ENCODE results near the gene PELI2.

Gene PELI2

DNA sequence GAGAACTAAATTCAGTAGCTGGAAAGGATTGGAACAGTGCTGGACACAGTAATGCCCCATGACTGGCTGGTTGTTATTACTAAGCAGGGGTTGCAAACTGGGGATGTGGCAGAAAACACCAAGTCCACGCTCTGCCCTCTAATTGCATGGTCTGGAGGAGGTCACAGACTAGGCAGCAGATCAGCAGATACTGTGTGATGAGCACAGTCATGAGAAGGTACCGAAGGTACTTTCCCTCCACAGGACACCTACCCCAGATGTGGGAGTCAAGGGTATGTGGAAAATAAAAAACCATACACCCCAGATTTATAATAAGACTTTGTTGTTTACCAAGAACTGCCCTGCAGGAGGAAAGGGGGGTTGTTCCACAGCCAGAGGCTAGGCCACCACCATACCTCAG lies 175.3 kb downstream of the PELI2 start:
- H3K27me3 Mint-ChIP-seq, result no peaks in the 10 kb centered on the region
- DNase-seq, result no peak
- no peak overlapping the region for H3K27ac Mint-ChIP-seq
- H3K4me1 Mint-ChIP-seq, result peaks cover 5% of the 10 kb centered on the region
- no peak overlapping the region for H3K4me3 Mint-ChIP-seq
- no peaks in the 10 kb centered on the region for H3K9me3 Mint-ChIP-seq
- ATAC-seq, result peak; percentile 63

DNA sequence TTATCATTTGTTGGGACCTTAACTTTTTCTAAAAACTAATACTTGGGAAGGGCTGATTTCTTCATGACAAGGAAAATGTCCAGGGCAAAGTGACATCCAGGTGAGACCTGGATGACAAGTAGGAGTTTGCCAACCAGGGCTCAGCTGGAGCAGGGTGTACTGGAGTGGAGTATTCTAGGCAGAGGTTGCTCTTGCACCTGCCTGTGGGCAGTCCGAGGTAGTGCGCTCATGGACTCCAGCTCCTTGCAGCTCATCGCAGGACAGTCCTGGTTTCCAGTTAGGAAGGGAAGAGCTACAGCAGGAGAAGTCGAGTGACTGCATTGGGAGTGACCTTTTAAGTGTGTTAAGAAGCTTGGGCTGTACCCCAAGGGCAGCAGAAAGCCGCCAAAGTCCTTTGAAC lies 175.9 kb downstream of the PELI2 start:
- Mint-ChIP-seq H3K4me3 (no peak overlapping the region), H3K9me3 (no peaks in the 10 kb centered on the region)
- ATAC-seq, result peak; percentile 65

DNA sequence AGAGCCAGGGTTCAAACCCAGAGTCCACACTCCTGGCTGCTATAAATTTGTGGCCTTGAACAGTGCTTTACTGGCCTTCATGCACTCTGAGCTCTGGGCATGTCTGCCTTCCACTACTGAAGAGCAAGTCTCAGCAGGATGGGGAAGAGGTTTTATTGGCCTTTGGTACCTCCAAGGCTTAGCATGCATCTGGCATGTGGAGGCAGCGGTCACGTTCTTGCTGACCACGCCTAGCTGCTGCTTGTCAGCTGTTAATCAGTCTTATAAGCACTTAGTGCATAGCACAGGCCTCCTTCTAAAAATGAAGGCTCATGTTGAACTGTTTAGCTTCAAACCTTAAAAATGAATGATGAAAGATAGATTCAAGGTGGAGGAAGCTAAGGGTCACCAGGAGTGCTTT lies 177.5 kb downstream of the PELI2 start:
- Mint-ChIP-seq H3K27me3 (no peaks in the 10 kb centered on the region), H3K9me3 (no peaks in the 10 kb centered on the region), H3K27ac (no peak overlapping the region), H3K4me1 (peaks cover 5% of the 10 kb centered on the region), H3K4me3 (no peak overlapping the region)
- DNase-seq, result no peak
- no peak for ATAC-seq

More for the DNA sequence above, 175.9 kb downstream of the PELI2 start:
- no peak for DNase-seq
- H3K4me1 Mint-ChIP-seq, result peaks cover 5% of the 10 kb centered on the region
- no peaks in the 10 kb centered on the region for H3K27me3 Mint-ChIP-seq
- no peak overlapping the region for H3K27ac Mint-ChIP-seq

DNA sequence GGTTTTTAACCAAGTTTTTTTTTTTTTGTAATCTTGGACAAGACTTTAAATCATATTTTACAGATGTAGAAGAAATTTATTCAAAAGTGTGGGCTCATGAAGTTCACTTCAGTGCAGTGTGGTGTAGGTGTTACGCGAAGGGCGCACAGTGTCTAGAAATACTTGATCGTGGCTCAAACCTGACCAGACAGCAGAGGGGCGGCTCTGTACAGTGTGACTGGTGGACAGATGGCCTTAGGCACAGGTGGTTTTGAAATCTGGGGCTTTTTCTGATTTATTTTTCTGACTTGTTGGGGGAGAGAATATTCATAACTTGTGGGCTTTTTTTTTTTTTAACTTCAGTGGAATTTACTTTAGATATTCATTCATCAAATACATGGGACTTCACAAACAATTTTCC lies 179.2 kb downstream of the PELI2 start:
- DNase-seq (no peak), ATAC-seq (no peak)
- peaks cover 5% of the 10 kb centered on the region for H3K4me1 Mint-ChIP-seq
- H3K27me3 Mint-ChIP-seq, result no peaks in the 10 kb centered on the region
- H3K9me3 Mint-ChIP-seq, result no peaks in the 10 kb centered on the region
- no peak overlapping the region for H3K27ac Mint-ChIP-seq
- H3K4me3 Mint-ChIP-seq, result no peak overlapping the region

DNA sequence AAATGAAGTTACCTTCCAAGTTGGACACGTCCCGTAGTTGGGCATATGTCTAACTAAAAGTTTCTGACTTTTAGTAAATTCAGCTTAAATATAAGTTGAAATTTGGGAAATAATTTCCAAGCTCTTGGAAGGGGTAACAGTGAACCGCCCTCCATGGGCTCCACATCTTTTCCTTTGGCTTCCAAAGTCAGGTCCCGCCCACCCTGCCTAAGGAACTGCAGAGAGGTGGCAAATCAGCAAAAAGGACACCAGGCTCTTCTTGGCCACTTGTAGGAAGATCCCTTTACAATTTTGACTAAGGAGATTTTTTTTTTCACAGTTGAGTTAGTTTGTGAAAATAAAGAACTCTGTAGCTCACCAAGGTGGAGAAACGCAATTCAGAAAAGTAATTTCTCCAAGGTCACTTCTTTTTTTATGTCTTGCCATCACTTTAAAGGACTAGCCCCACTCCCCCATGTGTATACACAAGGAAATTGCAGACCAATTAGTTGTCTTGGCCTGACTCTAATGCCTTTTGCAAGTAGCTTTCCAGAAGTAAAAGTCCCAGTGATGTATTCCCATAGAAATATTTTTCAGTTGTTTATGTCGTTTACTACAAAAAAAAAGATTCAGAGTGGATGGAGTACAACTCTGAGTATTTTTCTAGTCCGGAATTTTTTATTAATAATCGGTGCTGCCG lies 181.2 kb downstream of the PELI2 start:
- Mint-ChIP-seq H3K9me3 (no peaks in the 10 kb centered on the region), H3K27me3 (no peaks in the 10 kb centered on the region), H3K4me3 (no peak overlapping the region), H3K4me1 (no peaks in the 10 kb centered on the region), H3K27ac (no peak overlapping the region)
- no peak for DNase-seq
- ATAC-seq, result no peak

DNA sequence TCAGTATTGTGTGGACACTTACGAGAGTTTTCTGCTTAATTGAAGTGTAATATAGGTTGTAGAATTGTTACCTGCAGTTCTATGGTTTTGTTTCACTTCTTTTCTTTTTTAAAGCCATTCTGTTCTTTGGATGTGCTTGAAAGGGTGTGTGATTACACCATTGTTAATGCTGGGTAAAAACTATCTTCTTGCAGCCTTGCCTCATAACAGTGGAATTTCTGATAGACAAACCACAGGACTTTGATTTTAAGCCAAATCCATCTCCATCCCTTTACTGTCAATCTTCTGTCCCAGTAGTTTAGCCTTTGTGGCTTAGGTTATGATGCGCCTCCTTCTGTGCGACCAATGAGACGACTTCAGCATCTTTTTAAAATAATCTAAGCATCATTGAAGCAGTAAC lies 182.3 kb downstream of the PELI2 start:
- no peaks in the 10 kb centered on the region for H3K27me3 Mint-ChIP-seq
- H3K4me1 Mint-ChIP-seq, result no peaks in the 10 kb centered on the region
- no peak overlapping the region for H3K27ac Mint-ChIP-seq
- DNase-seq (no peak), ATAC-seq (no peak)
- no peak overlapping the region for H3K4me3 Mint-ChIP-seq
- no peaks in the 10 kb centered on the region for H3K9me3 Mint-ChIP-seq

DNA sequence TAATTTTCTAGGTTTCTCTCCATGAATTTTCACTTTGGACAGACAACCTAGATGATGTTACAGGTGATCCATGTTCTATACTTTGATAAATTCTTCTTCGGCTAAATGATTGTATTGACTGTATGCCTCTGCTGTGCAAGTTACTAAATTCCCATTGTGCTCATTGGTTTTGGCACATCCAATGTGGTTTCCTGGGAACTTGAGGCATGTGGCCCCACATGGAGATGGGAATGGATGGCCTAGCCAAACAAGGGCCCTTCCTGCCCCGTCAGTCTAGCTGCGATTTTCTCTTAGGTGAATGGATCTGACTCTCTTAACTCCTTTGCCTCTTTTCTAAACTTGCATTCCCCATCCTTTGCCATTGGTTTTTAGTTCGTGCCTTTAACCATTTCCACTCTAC lies 186.2 kb downstream of the PELI2 start:
- no peak for DNase-seq
- H3K27ac Mint-ChIP-seq, result no peak overlapping the region

DNA sequence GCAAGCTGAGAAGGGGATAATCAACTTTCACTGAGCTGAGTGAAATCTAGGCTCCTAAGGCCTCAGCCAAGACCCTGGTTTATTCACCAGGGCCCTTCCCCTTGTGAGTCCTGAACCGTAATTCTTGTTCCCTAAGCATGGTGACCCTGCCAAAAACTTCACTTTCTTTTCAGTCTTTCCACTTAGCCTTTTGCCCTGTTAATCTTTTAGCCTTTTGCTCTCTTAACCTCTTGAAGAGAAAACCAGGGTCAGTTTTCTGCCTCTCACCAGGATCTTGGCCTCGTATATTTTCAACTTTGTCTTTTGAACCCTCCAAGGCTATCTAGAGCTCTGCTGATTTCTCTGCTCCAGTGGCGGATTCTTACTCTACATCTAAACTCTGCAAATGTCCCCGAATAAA lies 191.0 kb downstream of the PELI2 start:
- no peaks in the 10 kb centered on the region for H3K27me3 Mint-ChIP-seq
- ATAC-seq (no peak), DNase-seq (no peak)
- H3K27ac Mint-ChIP-seq, result no peak overlapping the region
- no peaks in the 10 kb centered on the region for H3K4me1 Mint-ChIP-seq
- no peaks in the 10 kb centered on the region for H3K9me3 Mint-ChIP-seq
- no peak overlapping the region for H3K4me3 Mint-ChIP-seq

More for the DNA sequence above, 186.2 kb downstream of the PELI2 start:
- H3K4me3 Mint-ChIP-seq, result no peak overlapping the region
- no peaks in the 10 kb centered on the region for H3K4me1 Mint-ChIP-seq
- H3K9me3 Mint-ChIP-seq, result no peaks in the 10 kb centered on the region
- H3K27me3 Mint-ChIP-seq, result no peaks in the 10 kb centered on the region
- ATAC-seq, result no peak

DNA sequence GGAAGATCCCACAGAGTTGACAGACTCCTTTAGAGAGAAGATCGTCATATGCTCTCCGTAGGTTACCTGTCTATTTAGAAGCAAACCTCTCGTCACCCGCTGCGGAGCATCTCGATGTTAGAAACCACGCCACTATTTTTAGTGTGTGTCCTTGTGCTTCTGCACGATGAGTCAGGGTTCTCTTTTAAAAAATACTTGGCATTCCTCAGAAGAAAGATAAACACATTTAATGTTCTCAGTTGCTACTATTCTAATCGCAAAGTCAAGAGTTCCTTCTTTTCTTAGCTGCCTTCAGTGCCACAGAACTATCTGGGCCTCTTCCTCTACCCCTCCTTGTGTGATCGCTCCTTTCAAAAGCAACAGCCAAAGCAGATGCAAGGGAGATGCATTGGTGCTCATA lies 192.4 kb downstream of the PELI2 start:
- ATAC-seq (no peak), DNase-seq (no peak)
- H3K4me1 Mint-ChIP-seq, result no peaks in the 10 kb centered on the region
- no peak overlapping the region for H3K4me3 Mint-ChIP-seq
- H3K27ac Mint-ChIP-seq, result no peak overlapping the region
- peaks cover 0 to 5% of the 10 kb centered on the region in 2 donors for H3K9me3 Mint-ChIP-seq
- H3K27me3 Mint-ChIP-seq, result no peaks in the 10 kb centered on the region

DNA sequence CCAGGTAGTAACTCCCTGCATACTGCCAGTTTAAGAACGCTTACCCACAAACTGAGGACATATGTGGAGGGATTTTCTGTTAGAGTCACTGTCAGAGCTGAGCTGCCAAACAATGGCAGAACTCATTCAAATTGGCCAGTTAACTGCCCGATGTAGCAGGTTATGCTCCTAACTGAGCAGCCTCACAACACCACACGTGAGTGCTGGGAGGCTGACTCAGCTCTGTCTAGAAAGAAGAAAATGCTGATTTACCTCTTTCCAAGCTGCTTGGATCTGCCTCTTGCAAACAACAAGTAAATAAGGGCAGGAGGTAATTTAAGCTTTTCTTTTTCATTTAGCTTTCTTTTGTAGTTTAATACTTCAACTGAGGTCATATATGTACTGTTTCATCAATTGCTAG lies 195.6 kb downstream of the PELI2 start:
- DNase-seq, result no peak
- no peak for ATAC-seq
- H3K27me3 Mint-ChIP-seq, result no peaks in the 10 kb centered on the region
- no peaks in the 10 kb centered on the region for H3K4me1 Mint-ChIP-seq
- no peak overlapping the region for H3K4me3 Mint-ChIP-seq
- peaks cover 0 to 9% of the 10 kb centered on the region in 2 donors for H3K9me3 Mint-ChIP-seq
- no peak overlapping the region for H3K27ac Mint-ChIP-seq

DNA sequence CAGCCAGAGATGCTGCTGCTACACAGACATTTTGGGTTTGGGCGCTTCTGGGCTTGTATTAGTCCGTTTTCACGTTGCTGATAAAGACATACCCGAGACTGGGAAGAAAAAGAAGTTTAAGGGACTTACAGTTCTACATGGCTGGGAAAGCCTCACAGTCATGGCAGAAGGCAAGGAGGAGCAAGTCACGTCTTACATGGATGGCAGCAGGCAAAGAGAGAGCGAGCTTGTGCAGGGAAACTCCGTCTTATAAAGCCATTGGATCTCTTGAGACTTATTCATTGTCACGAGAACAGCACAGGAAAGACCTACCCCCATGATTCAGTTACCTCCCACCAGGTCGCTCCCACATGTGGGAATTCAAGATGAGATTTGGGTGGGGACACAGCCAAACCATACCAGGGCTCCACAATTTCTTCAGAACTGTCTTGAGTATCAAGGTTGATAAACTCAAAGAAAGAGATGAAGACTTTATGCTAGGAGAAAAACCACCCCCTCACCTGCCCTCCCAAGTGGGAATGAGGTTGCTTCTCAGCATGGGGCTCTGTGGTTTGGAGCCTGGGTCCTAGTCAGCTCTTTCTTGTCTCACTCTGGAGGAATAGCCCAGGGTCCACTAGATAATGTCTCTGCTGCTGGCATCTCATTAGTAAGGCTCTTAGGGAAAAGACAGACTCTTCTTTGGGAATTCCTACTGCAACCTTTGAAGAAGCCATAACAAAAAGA lies 200.3 kb downstream of the PELI2 start:
- Mint-ChIP-seq H3K4me3 (no peak overlapping the region), H3K9me3 (peaks cover 0 to 9% of the 10 kb centered on the region in 2 donors), H3K27ac (peak overlapping the region in 1 of 2 donors; percentile 74), H3K4me1 (no peaks in the 10 kb centered on the region), H3K27me3 (no peaks in the 10 kb centered on the region)
- ATAC-seq, result no peak
- DNase-seq, result no peak

DNA sequence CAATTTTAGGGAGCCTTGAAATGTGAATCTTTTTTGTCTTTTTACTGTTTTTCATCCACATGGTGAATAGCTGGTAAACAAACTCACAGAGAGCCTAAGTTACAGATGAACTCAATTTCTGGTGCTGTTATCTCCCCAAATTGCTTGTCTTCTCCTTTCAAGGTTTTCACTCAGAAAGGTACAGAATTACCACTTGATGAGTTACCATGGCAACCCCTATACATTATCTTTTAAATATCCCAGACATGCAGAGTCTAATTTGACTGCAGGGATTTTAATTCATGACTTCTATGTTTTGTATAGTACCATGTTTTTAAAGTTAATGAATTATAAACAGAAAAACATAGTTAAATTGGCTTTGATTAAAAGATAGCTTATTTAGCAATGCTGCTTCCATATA lies 203.7 kb downstream of the PELI2 start:
- no peak for DNase-seq
- ATAC-seq, result no peak
- peaks cover 0 to 5% of the 10 kb centered on the region in 2 donors for H3K9me3 Mint-ChIP-seq
- H3K27me3 Mint-ChIP-seq, result no peaks in the 10 kb centered on the region
- no peak overlapping the region for H3K27ac Mint-ChIP-seq
- no peaks in the 10 kb centered on the region for H3K4me1 Mint-ChIP-seq
- no peak overlapping the region for H3K4me3 Mint-ChIP-seq

DNA sequence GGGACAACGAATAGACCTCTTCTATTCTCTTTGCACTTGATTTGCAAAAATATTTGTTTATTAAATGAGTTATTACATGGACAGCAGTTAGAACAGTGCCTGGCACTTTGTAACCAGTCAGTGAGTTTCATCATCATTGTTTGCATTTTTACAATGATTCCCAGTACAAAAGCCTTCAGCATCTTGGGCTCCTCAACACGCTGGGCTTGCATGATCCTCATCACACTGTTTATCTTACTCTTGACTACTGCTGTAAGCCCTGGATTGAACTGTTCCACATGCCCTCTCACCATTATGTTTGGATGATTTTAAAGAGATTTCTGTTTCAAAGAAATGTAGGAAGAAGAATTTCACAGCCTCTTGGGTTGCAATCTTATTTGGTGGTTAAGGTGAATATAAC lies 204.3 kb downstream of the PELI2 start:
- H3K4me1 Mint-ChIP-seq, result no peaks in the 10 kb centered on the region
- H3K4me3 Mint-ChIP-seq, result no peak overlapping the region
- H3K27me3 Mint-ChIP-seq, result no peaks in the 10 kb centered on the region
- no peak overlapping the region for H3K27ac Mint-ChIP-seq
- no peak for ATAC-seq
- peaks cover 0 to 5% of the 10 kb centered on the region in 2 donors for H3K9me3 Mint-ChIP-seq
- no peak for DNase-seq

DNA sequence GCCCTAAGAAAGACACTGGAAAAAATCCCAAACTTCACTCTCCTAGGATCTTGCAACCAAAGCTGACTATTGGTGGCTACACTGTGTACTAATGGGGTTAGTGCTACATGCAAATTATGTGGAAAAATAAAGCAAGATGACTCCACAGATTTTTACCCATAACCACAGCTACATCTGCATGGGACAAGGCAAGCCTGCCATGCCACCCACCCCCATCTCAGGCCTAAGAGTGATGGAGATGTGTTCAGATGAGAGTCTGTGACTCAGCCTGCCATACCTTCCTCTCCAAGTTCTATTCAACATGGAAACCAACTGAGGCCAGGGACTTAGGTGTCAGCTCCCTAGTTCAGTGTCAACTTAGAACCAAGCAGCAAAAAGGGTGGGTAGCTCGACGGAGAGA lies 206.2 kb downstream of the PELI2 start:
- Mint-ChIP-seq H3K27me3 (no peaks in the 10 kb centered on the region), H3K9me3 (no peaks in the 10 kb centered on the region), H3K27ac (no peak overlapping the region), H3K4me1 (no peaks in the 10 kb centered on the region), H3K4me3 (no peak overlapping the region)
- DNase-seq (no peak), ATAC-seq (no peak)

DNA sequence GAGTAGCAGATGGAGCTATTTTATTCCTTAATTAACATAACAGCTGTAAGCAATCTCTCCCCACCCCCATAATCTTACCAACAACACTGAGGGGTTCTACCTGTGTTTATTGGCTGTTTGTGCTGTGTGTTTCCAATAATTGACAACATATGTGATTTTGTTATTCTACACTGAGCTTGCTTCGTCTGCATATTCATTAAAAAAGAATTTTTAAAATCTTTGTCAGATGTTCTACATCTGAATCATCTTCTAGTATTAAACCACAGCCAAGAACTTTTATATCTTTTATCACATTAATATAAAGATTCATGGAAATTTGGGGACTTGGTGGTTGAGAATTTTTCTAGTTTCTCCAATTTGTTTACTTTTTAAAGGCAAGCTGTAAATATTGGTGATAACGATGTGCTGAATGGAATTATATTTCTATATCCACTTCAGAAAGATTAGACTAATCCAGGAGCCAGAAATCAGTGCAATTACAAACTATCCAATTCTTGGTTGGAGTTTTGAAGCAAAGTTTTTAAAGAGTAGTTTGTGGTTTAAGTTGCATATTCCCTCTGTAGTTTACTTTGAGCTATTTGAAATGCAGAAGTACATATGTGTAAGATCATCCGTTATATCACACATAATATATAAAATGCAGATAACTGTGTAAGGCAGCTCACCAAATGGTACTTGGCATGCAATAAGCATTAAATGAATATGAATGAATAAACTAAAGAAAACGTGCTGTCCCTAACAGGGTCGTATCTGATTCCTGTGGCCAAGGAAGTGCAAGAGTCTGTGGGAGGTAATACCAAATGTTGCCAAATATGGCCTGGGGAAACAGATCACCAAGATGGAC lies 206.9 kb downstream of the PELI2 start:
- no peak for ATAC-seq
- Mint-ChIP-seq H3K9me3 (no peaks in the 10 kb centered on the region), H3K4me3 (no peak overlapping the region), H3K4me1 (no peaks in the 10 kb centered on the region), H3K27ac (no peak overlapping the region), H3K27me3 (no peaks in the 10 kb centered on the region)
- DNase-seq, result no peak

DNA sequence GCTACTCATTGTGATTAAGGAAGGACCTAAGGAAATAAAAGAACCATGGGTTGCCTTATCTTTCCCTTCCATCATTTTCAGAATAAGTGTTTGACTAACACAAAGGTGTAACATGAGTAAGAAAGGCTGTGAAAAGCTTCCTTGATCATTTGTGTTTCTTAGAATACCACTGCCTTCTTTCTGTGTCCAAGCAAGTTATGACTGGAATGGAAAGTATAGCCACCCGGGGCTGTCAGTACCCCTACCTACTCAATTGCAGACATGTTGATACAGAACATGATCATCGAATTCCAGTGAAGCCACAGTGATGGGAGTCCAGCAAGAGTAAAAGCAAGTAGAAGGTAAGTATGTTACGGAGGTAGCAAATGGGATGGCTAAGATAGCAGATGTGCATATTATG lies 209.8 kb downstream of the PELI2 start:
- ATAC-seq, result no peak
- no peaks in the 10 kb centered on the region for H3K27me3 Mint-ChIP-seq

More for the DNA sequence above, 209.8 kb downstream of the PELI2 start:
- H3K4me1 Mint-ChIP-seq, result peaks cover 8% of the 10 kb centered on the region
- H3K9me3 Mint-ChIP-seq, result no peaks in the 10 kb centered on the region
- no peak for DNase-seq
- no peak overlapping the region for H3K27ac Mint-ChIP-seq
- no peak overlapping the region for H3K4me3 Mint-ChIP-seq
